Fibroblast of mammary gland (primary cell): ENCODE results near the gene G6PC2.

Experiments
- DNase-seq: peaks from one replicate; pipeline ENCODE4 v3.0.0-alpha.2; 2010; ENCODE audit warnings: low read depth
- H3K4me3 ChIP-seq: 2 replicates; pipeline ENCODE4 v1.5.1; 2011; ENCODE audit warnings: low read depth, mild to moderate bottlenecking, low read length, moderate library complexity; ENCODE audit not compliant: control insufficient read depth
- CTCF ChIP-seq: conservative IDR thresholded peaks from 2 replicates; pipeline ENCODE4 v1.5.1; 2011; ENCODE audit warnings: low read depth, low read length, inconsistent platforms; ENCODE audit not compliant: control insufficient read depth, insufficient read depth

The G6PC2 gene

GRCh38 chr2:168945508-168945907 is 44.4 kb downstream of the G6PC2 start:
- no peak overlapping the region for H3K4me3 ChIP-seq
- TF ChIP-seq CTCF: no peak
- no peak for DNase-seq

DNA sequence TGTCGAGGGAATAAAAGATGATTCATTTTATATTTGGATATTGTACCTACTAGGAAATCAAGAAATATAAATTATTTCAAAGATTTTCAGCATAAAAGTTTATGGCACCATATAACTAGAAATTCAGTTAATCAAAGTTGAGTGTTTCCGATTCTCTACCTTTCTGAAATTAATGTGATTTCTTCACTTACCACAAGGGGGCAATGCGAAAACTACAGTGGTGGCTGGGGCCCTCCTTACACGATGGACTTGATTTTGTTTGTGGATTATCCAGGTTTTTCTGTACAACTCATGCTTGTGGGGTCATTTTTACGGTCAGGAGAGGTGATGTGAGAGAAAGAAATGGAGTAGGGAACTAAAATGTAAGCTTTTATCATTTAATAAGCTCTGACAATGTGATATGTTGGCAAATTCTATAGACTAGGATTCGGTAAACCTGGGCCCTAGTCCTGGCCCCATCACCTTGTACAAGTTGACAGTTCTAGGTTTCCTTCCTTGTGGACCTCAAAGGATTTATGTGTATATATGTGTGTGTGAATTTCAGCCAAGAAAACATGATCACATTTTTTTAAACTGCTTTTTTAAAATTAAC is 47.6 kb downstream of the G6PC2 start:
- DNase-seq: peak; percentile 22
- TF ChIP-seq CTCF: peak; percentile 70
- no peak overlapping the region for H3K4me3 ChIP-seq

GRCh38 chr2:168949324-168949723 is 48.2 kb downstream of the G6PC2 start:
- no peak overlapping the region for H3K4me3 ChIP-seq
- TF ChIP-seq CTCF: no peak
- no peak for DNase-seq

DNA sequence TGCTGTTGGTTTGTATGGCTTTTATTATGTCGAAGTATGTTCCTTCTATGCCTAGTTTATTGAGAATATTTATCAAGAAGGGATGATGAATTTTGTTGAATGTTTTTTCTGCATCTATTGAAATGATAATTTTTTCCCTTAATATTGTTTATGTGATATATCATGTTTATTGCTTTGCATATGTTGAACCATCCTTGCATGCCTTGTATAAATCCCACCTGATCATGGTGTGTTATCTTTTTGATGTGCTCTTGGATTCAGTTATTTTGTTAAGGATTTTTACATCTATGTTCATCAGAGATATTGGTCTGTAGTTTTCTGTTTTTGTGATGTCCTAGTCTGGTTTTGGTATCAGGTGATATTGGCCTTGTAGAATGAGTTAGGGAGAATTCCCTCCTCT is 50.8 kb downstream of the G6PC2 start:
- no peak for DNase-seq
- H3K4me3 ChIP-seq: no peak overlapping the region
- no peak for TF ChIP-seq CTCF

DNA sequence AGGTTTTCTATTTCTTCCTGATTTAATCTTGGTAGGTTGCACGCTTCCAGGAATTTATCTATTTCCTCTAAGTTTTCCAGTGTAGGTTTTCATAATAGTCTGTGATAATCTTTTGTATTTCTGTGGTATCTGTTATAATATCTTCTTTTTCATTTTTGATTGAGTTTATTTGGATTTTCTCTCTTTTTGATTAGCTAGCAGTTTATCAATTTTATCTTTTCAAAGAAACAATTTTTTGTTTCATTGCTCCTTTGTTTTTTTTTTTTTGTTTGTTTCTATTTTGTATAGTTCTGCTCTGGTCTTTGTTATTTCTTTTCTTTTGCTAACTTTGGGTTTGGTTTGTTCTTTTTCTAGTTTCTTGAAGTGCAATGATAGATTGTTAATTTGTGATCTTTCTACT is 51.3 kb downstream of the G6PC2 start:
- no peak overlapping the region for H3K4me3 ChIP-seq
- TF ChIP-seq CTCF: no peak
- no peak for DNase-seq

GRCh38 chr2:168954256-168954655 is 53.2 kb downstream of the G6PC2 start:
- H3K4me3 ChIP-seq: no peak overlapping the region
- TF ChIP-seq CTCF: no peak
- DNase-seq: no peak

DNA sequence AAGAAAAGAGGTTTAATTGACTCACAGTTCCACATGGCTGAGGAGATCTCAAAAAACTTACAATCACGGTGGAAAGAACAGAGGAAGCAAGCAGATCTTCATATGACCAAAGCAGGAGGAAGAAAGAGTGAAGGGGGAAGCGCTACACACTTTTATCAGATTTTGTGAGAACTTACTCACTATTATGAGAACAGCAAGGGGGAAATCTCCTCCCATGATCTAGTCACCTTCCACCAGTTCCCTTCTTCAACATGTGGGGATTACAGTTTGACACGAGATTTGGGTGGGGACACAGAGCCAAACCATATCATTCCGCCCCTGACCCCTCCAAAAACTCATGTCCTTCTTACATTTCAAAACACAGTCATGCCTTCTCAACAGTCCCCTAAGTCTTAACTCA is 54.2 kb downstream of the G6PC2 start:
- no peak for DNase-seq
- no peak for TF ChIP-seq CTCF
- H3K4me3 ChIP-seq: no peak overlapping the region
